Measurements from ENCODE around the gene SCMH1. TPM values are rescaled to one million over a fixed set of nuclear protein-coding genes. Genes with fewer than 3 reads are reported as not detected.

Gene SCMH1
- total RNA-seq, 1 experiment from 2014 or later: 28.0 TPM

- H3K9me2 ChIP-seq (ENCODE audit: insufficient read depth): no peaks in the 10 kb centered on the region
- RAD21 ChIA-PET (ENCODE audit: low non-redundant PET in 1 of 2, low total read pairs in 2 of 2, uncharacterized antibody in 2 of 2, unreplicated experiment in 2 of 2): no interaction called here
- no peak for TF ChIP-seq SIN3A (IDR thresholded peaks at IDR 0.05; ENCODE audit: low read depth)
- no peak for TF ChIP-seq EZH2phosphoT487 (IDR thresholded peaks at IDR 0.05; ENCODE audit: borderline replicate concordance)
- TF ChIP-seq EZH2 (IDR thresholded peaks at IDR 0.05): no peak
- TF ChIP-seq POLR2A (IDR thresholded peaks at IDR 0.05; ENCODE audit: borderline replicate concordance, extremely low read depth, insufficient read depth, insufficient read length): no peak
- no peak for TF ChIP-seq ZBTB33 (IDR thresholded peaks at IDR 0.05; ENCODE audit: extremely low read depth, insufficient replicate concordance, low read length)
- TF ChIP-seq ZNF274 (IDR thresholded peaks at IDR 0.05; ENCODE audit: low read depth, low read length): no peak
- no peak for TF ChIP-seq FOSL1 (IDR thresholded peaks at IDR 0.05; ENCODE audit: low read depth)
- no peak for TF ChIP-seq YY1 (IDR thresholded peaks at IDR 0.05; ENCODE audit: extremely low read depth, insufficient replicate concordance, low read depth, low read length)
- TF ChIP-seq CBX3 (IDR thresholded peaks at IDR 0.05; ENCODE audit: low read depth): no peak
- TF ChIP-seq CEBPB (IDR thresholded peaks at IDR 0.05; ENCODE audit: low read depth): no peak
- TF ChIP-seq ELF1 (IDR thresholded peaks at IDR 0.05; ENCODE audit: borderline replicate concordance, low read depth): no peak
- TF ChIP-seq SP1 (IDR thresholded peaks at IDR 0.05; ENCODE audit: low read depth): no peak
- TF ChIP-seq RAD21 (IDR thresholded peaks at IDR 0.05; ENCODE audit: low read depth): no peak
- no peak for TF ChIP-seq ATF3 (IDR thresholded peaks at IDR 0.05)
- no peak for TF ChIP-seq EGR1 (IDR thresholded peaks at IDR 0.05; ENCODE audit: low read depth)
- no peak for TF ChIP-seq TCF7L2 (IDR thresholded peaks at IDR 0.05; ENCODE audit: borderline replicate concordance, extremely low read depth, insufficient read depth, insufficient read length)
- no peak for TF ChIP-seq SRF (IDR thresholded peaks at IDR 0.05; ENCODE audit: low read depth)
- TF ChIP-seq ZFX (IDR thresholded peaks at IDR 0.05): no peak
- no peak for TF ChIP-seq JUND (IDR thresholded peaks at IDR 0.05)
- no peak for TF ChIP-seq MAX (IDR thresholded peaks at IDR 0.05)
- H3K27ac ChIP-seq (ENCODE audit: low read depth, low read length): no peak overlapping the region
- no peak overlapping the region for H3K4me3 ChIP-seq (replicated peaks in 1 of 2; ENCODE audit: low read depth in 1 of 2, low read length in 2 of 2)
- CTCF ChIA-PET: no interaction called here
- peaks cover 0 to 7% of the 10 kb centered on the region in 2 experiments; a peak in 1 of 4 replicates for H3K9me3 ChIP-seq (ENCODE audit: control insufficient read depth in 1 of 2, insufficient read depth in 1 of 2, low read depth in 1 of 2, low read length in 2 of 2)
- H3K4me1 ChIP-seq (ENCODE audit: control insufficient read depth in 1 of 2, insufficient read depth in 2 of 2, low read length in 2 of 2): no peaks in the 10 kb centered on the region
- H3K9ac ChIP-seq (ENCODE audit: low read length): no peak overlapping the region
- intact Hi-C loops (cut with micrococcal nuclease): no loop called here
- no peaks in the 10 kb centered on the region for H3K27me3 ChIP-seq (ENCODE audit: insufficient read depth, low read length)
- POLR2A ChIA-PET: no interaction called here
- no peak overlapping the region for H2AFZ ChIP-seq (ENCODE audit: low read depth, low read length, poor library complexity, severe bottlenecking)
- no peaks in the 10 kb centered on the region for H4K20me1 ChIP-seq (ENCODE audit: insufficient read depth)
- peaks cover 37% of the 10 kb centered on the region for H3K79me2 ChIP-seq (ENCODE audit: insufficient read depth, low read length)
- ATAC-seq (no peak), DNase-seq (ENCODE audit: low read depth, low spot score) (no peak)
- no peak overlapping the region for H3K4me2 ChIP-seq (ENCODE audit: low read length)
- H3K36me3 ChIP-seq (ENCODE audit: control insufficient read depth in 1 of 2, insufficient read depth in 2 of 2, low read length in 2 of 2): peaks cover 0 to 22% of the 10 kb centered on the region in 2 experiments; a peak in 2 of 4 replicates
- BruUV-seq (replicated peaks): no TSS peak
Measured at GRCh38 chr1:41221995-41222394, 20.1 kb downstream of the SCMH1 start.
